ENCODE measurements around the gene ZNF3. TPM values are rescaled to one million over a fixed set of nuclear protein-coding genes. Genes with fewer than 3 reads are reported as not detected.
"Not testable (repeated sequence)": the region's sequence is repeated elsewhere in the genome, so short reads cannot be mapped to it uniquely, and the experiment has no call there.

The ZNF3 gene
- 20.0 TPM for total RNA-seq (2013)
- 10 to 100 TPM in 1 of 3 donors, 1 to 10 TPM in 2; 7.1 to 13.4 (median 8.9) TPM for polyA plus RNA-seq
- polyA minus RNA-seq = 6.0 and 12.9 TPM in 2 replicates
- 12.4 to 31.3 (median 18.2) reads per million in 11 experiments for total RNA-seq

DNA sequence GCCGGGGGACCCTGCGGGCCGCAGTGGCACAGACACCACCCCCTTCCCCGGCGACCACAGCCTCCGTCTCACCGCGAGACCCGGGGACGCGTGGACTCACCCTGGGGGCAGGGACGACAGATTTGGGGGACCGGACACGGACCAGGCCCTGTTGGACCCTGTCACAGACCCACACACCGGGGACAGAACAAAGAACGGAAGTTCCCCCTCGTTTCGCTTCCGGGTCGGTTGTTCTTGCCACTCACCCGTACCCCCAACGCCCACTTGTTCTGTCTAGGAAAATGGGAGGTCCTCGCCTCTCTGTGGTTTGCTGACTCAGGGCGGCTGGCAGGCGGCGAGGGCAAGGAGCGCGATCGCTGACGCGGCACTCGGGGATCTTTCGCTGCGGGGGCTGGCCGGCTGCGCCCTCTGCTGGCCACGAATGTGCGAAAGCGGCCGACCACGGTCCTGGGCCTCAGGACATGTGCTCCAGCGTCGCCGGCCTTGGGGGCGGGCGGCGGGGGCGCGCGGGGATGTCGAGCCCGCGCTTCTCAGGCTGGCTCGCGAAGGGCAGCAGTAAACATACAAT is at the start of gene ZNF3:
ZNF3 (minus strand) TSS at position 189 of the 568 bp plus-strand sequence. CDS start 4,366 bp downstream, outside the sequence.
- peak; percentile 98 to 99 (median 99) for DNase-seq
- TF ChIP-seq, protein P1, sequence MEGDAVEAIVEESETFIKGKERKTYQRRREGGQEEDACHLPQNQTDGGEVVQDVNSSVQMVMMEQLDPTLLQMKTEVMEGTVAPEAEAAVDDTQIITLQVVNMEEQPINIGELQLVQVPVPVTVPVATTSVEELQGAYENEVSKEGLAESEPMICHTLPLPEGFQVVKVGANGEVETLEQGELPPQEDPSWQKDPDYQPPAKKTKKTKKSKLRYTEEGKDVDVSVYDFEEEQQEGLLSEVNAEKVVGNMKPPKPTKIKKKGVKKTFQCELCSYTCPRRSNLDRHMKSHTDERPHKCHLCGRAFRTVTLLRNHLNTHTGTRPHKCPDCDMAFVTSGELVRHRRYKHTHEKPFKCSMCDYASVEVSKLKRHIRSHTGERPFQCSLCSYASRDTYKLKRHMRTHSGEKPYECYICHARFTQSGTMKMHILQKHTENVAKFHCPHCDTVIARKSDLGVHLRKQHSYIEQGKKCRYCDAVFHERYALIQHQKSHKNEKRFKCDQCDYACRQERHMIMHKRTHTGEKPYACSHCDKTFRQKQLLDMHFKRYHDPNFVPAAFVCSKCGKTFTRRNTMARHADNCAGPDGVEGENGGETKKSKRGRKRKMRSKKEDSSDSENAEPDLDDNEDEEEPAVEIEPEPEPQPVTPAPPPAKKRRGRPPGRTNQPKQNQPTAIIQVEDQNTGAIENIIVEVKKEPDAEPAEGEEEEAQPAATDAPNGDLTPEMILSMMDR (IDR thresholded peaks at IDR 0.05) = peak; percentile 95
- Mint-ChIP-seq H3K36me3 (peaks cover 12 to 27% of the 10 kb centered on the region in 2 donors), H3K9me3 (peaks cover 0 to 5% (median 0%) of the 10 kb centered on the region in 7 donors), H3K4me1 (peaks cover 37% of the 10 kb centered on the region), H3K27me3 (ENCODE audit: low read depth in 3 of 3) (peaks cover 8 to 15% (median 13%) of the 10 kb centered on the region in 3 donors), H3K4me3 (peak within 1 kb of the TSS; percentile 82 to 92), H3K27ac (peak within 1 kb of the TSS; percentile 89 to 96 (median 93))
- no peaks in the 10 kb centered on the region for H3K9me3 ChIP-seq (replicated peaks in 1 of 2; ENCODE audit: control insufficient read depth in 1 of 2, insufficient read depth in 1 of 2, low read length in 2 of 2)
- peaks cover 11 to 29% of the 10 kb centered on the region in 2 donors for H3K36me3 ChIP-seq (replicated peaks in 1 of 2; ENCODE audit: control insufficient read depth in 1 of 2, insufficient read depth in 2 of 2, low read length in 2 of 2)
- H3K4me1 ChIP-seq (ENCODE audit: control insufficient read depth in 1 of 2, insufficient read depth in 2 of 2, low read length in 2 of 2) = peaks cover 36 to 40% of the 10 kb centered on the region in 2 donors
- peak within 1 kb of the TSS; percentile 86 for H3K9ac ChIP-seq (ENCODE audit: insufficient read depth, low read length, poor library complexity, severe bottlenecking)
- peaks cover 44% of the 10 kb centered on the region for H3K79me2 ChIP-seq (ENCODE audit: insufficient read depth, low read length)
- peak within 1 kb of the TSS; percentile 44 to 94 (median 81) for H3K4me3 ChIP-seq (replicated peaks in 1 of 3; ENCODE audit: low read depth in 2 of 3, low read length in 3 of 3)
- intact Hi-C loops (cut with micrococcal nuclease) = loop anchor here (10.0 kb wide), 1 partner anchor 67 kb away; the partner anchor contains the start of gene ZKSCAN1 (in 2 of the 2)
- peaks cover 17% of the 10 kb centered on the region for H4K20me1 ChIP-seq (ENCODE audit: insufficient read depth, low read length)
- H3K27ac ChIP-seq (ENCODE audit: low read depth in 1 of 2, low read length in 2 of 2) = peak within 1 kb of the TSS; percentile 69 to 86
- H3K27me3 ChIP-seq (ENCODE audit: control insufficient read depth in 2 of 2, insufficient read depth in 2 of 2, low read length in 2 of 2) = no peaks in the 10 kb centered on the region
- WGBS (ENCODE audit: insufficient coverage) = under 1% methylated on average over 41 of the region's 55 CpGs
- H2AFZ ChIP-seq (ENCODE audit: insufficient read depth, low read depth, low read length, poor library complexity, severe bottlenecking) = peak within 1 kb of the TSS; percentile 81
- H3K4me2 ChIP-seq (replicated peaks; ENCODE audit: extremely low read depth, low read length, poor library complexity, severe bottlenecking) = peak within 1 kb of the TSS; percentile 94

DNA sequence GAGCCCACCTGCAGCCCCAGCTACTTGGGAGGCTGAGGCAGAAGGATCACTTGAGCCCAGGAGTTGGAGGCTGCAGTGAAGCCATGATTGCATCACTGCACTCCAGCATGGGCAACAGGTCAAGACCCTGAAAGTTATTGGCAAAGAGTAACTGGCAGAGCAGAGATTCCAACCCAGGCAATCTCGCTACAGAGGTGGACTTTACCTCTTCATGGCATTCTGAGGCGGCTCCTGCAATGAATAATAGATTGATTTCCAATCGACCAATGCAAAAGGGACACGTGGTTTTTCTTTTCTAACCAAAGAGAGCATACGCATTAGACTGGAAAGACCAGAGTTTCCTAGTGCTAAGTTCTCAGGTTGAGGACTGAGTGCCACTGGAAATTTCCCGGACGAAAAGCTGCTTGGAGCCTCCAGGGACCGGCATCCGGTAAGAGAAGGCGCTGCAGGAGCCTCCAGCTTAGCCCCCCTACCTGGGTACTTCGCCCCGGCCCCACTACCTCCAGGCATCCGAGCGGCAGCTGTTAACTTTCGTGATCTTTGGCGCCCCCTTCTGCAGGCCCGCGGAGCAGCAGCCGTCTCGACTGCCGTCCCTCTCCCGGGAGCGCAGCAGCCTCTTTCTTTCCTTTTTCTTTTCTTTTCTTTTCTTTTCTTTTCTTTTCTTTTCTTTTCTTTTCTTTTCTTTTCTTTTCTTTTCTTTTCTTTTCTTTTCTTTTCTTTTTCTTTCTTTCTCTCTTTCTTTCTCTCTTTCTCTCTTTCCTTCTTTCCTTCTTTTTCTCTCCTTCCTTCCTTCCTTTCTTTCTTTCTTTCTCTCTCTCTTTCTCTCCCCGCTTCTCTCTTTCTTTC is 49.3 kb upstream of the ZNF3 start:
- no peak overlapping the region for H3K4me2 ChIP-seq (replicated peaks; ENCODE audit: extremely low read depth, low read length, poor library complexity, severe bottlenecking)
- H3K9ac ChIP-seq (ENCODE audit: insufficient read depth, low read length, poor library complexity, severe bottlenecking) = no peak overlapping the region
- H3K36me3 ChIP-seq (replicated peaks in 1 of 2; ENCODE audit: control insufficient read depth in 1 of 2, insufficient read depth in 2 of 2, low read length in 2 of 2) = no peaks in the 10 kb centered on the region
- no peaks in the 10 kb centered on the region for H4K20me1 ChIP-seq (ENCODE audit: insufficient read depth, low read length)
- Mint-ChIP-seq H3K36me3 (no peaks in the 10 kb centered on the region), H3K27ac (no peak overlapping the region), H3K4me3 (no peak overlapping the region), H3K27me3 (ENCODE audit: low read depth in 3 of 3) (peaks cover 17 to 20% (median 18%) of the 10 kb centered on the region in 3 donors), H3K4me1 (peaks cover 23% of the 10 kb centered on the region), H3K9me3 (peaks cover 0 to 4% (median 0%) of the 10 kb centered on the region in 7 donors)
- peaks cover 8% of the 10 kb centered on the region for H3K79me2 ChIP-seq (ENCODE audit: insufficient read depth, low read length)
- TF ChIP-seq, protein P1 (IDR thresholded peaks at IDR 0.05) = peak; percentile 99
- no peak overlapping the region for H3K4me3 ChIP-seq (replicated peaks in 1 of 3; ENCODE audit: low read depth in 2 of 3, low read length in 3 of 3)
- intact Hi-C loops (cut with micrococcal nuclease) = loop anchor here in 1 of 2 donors (5.0 kb wide), 1 partner anchor 86 kb away; the partner anchor contains the start of gene PVRIG
- peaks cover 0 to 14% of the 10 kb centered on the region in 2 donors for H3K27me3 ChIP-seq (ENCODE audit: control insufficient read depth in 2 of 2, insufficient read depth in 2 of 2, low read length in 2 of 2)
- no peak overlapping the region for H3K27ac ChIP-seq (ENCODE audit: low read depth in 1 of 2, low read length in 2 of 2)
- 14% methylated on average over 24 of the region's 24 CpGs for WGBS (ENCODE audit: insufficient coverage)
- no peaks in the 10 kb centered on the region for H3K9me3 ChIP-seq (replicated peaks in 1 of 2; ENCODE audit: control insufficient read depth in 1 of 2, insufficient read depth in 1 of 2, low read length in 2 of 2)
- peaks cover 17 to 27% of the 10 kb centered on the region in 2 donors for H3K4me1 ChIP-seq (ENCODE audit: control insufficient read depth in 1 of 2, insufficient read depth in 2 of 2, low read length in 2 of 2)
- H2AFZ ChIP-seq (ENCODE audit: insufficient read depth, low read depth, low read length, poor library complexity, severe bottlenecking) = peak overlapping the region; percentile 61
- DNase-seq = peak; percentile 44 to 63 (median 61)

DNA sequence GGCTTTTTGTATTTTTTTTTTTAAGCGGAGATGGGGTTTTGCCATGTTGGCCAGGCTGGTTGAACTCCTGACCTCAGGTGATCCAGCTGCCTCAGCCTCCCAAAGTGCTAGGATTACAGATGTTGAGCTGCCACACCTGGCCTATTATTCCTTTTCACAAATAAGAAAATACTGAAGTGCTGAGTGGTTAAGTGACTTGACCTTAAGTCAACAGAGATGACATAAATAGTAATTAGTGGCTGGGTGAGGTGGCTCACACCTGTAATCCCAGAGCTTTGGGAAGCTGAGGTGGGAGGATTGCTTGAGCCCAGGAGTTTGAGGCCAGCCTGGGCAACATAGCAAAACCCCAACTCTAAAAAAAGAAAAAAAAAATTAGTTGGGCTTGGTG is 48.7 kb upstream of the ZNF3 start:
- H3K4me1 Mint-ChIP-seq = peaks cover 29% of the 10 kb centered on the region
- H3K27ac Mint-ChIP-seq; H4K20me1 ChIP-seq (ENCODE audit: insufficient read depth, low read length); H3K9me3 ChIP-seq (replicated peaks in 1 of 2; ENCODE audit: control insufficient read depth in 1 of 2, insufficient read depth in 1 of 2, low read length in 2 of 2); H3K4me3 Mint-ChIP-seq; H3K4me3 ChIP-seq (replicated peaks in 1 of 3; ENCODE audit: low read depth in 2 of 3, low read length in 3 of 3); H3K36me3 ChIP-seq (replicated peaks in 1 of 2; ENCODE audit: control insufficient read depth in 1 of 2, insufficient read depth in 2 of 2, low read length in 2 of 2); H3K9ac ChIP-seq (ENCODE audit: insufficient read depth, low read length, poor library complexity, severe bottlenecking); H3K9me3 Mint-ChIP-seq; H3K4me2 ChIP-seq (replicated peaks; ENCODE audit: extremely low read depth, low read length, poor library complexity, severe bottlenecking); DNase-seq; H3K27ac ChIP-seq (ENCODE audit: low read depth in 1 of 2, low read length in 2 of 2); H3K36me3 Mint-ChIP-seq; H2AFZ ChIP-seq (ENCODE audit: insufficient read depth, low read depth, low read length, poor library complexity, severe bottlenecking): not testable (repeated sequence)
- WGBS (ENCODE audit: insufficient coverage) = no CpG with 5 or more reads among the region's 1 CpG
- peaks cover 13% of the 10 kb centered on the region for H3K79me2 ChIP-seq (ENCODE audit: insufficient read depth, low read length)
- peaks cover 0 to 14% of the 10 kb centered on the region in 2 donors for H3K27me3 ChIP-seq (ENCODE audit: control insufficient read depth in 2 of 2, insufficient read depth in 2 of 2, low read length in 2 of 2)
- intact Hi-C loops (cut with micrococcal nuclease) = loop anchor here in 1 of 2 donors (5.0 kb wide), 1 partner anchor 87 kb away; the partner anchor contains the start of gene PVRIG
- H3K4me1 ChIP-seq (ENCODE audit: control insufficient read depth in 1 of 2, insufficient read depth in 2 of 2, low read length in 2 of 2) = peaks cover 23 to 33% of the 10 kb centered on the region in 2 donors
- peaks cover 14 to 19% (median 17%) of the 10 kb centered on the region in 3 donors for H3K27me3 Mint-ChIP-seq (ENCODE audit: low read depth in 3 of 3)

Measured in CD14-positive monocyte (primary cell).